Transverse colon (tissue), 4 donors: ENCODE results near the gene MYO19.

Experiments
- CTCF ChIP-seq, 5 experiments: fragments of 200-600 bp in 3 of 5; fragments of 450-650 bp in 2 of 5; sonication (generic) in 3 of 5; IDR thresholded peaks; 1 replicate in 2 of 5; 2 replicates in 3 of 5; pipeline ENCODE4 v1.5.1; 2016 to 2017; ENCODE audit warnings: antibody characterized with exemption in 5 of 5, inconsistent platforms in 3 of 5, mild to moderate bottlenecking in 2 of 5, moderate library complexity in 1 of 5
- POLR2A ChIP-seq: fragments of 450-650 bp; IDR thresholded peaks from one replicate; pipeline ENCODE4 v1.6.1; 2016; ENCODE audit warnings: antibody characterized with exemption, mild to moderate bottlenecking, moderate library complexity
- POLR2AphosphoS5 ChIP-seq, 3 donors: sonication (generic); formaldehyde crosslinking; IDR thresholded peaks; one replicate each; pipeline ENCODE4 v1.6.1; 2016; ENCODE audit warnings: antibody characterized with exemption in 3 of 3

DNA sequence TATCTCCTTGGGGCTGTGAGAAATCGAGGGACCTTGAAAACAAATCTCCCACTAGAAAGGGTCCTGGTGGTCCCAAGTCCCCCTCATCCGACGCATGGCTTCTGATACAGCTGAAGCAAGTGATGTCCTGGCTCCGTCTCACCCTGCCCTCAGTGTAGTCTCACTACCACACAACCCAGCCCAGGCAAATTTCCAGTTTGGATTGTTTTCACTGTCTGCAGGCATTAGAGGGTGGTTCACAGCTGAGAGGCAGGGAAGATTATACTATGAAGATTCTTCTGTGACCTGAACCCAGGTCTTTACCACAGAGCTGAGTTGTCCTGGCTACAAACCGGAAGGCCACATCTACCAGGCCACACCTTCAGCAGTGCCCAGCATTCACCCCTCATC lies 30.5 kb downstream of the MYO19 start:
- TF ChIP-seq CTCF (IDR thresholded peaks at IDR 0.05) (no peak), POLR2A (no peak), POLR2AphosphoS5 (IDR thresholded peaks at IDR 0.05) (no peak)
